GM20000 (cell line): Measurements from ENCODE around the gene PAQR7.

Experiments
- DNase-seq: peaks from one replicate; pipeline ENCODE4 v3.0.0; 2012; ENCODE audit warnings: low spot score
- CTCF ChIP-seq: IDR thresholded peaks from 2 replicates; pipeline ENCODE4 v1.5.1; 2012; ENCODE audit warnings: mild to moderate bottlenecking, control low read depth; ENCODE audit errors: extremely low read depth, missing control alignments

Gene PAQR7

GRCh38 chr1:25906644-25907300 is 31.3 kb upstream of the PAQR7 start:
- no peak for TF ChIP-seq CTCF

GRCh38 chr1:25905680-25906643 is 30.5 kb upstream of the PAQR7 start, which contains the start of gene STMN1:
STMN1 (minus strand) TSS chr1:25906419; CDS start chr1:25904676, 1,743 bp downstream.
- TF ChIP-seq CTCF = no peak

More at GRCh38 chr1:25906644-25907300, 31.3 kb upstream of the PAQR7 start:
- no peak for DNase-seq

GRCh38 chr1:25904943-25905679 is 29.6 kb upstream of the PAQR7 start:
- TF ChIP-seq CTCF = no peak
- DNase-seq = peak; percentile 97

More at GRCh38 chr1:25905680-25906643, 30.5 kb upstream of the PAQR7 start, which contains the start of gene STMN1:
- DNase-seq = peak; percentile 93

GRCh38 chr1:25903986-25904385 is 28.5 kb upstream of the PAQR7 start:
- TF ChIP-seq CTCF = no peak
- DNase-seq = no peak

DNA sequence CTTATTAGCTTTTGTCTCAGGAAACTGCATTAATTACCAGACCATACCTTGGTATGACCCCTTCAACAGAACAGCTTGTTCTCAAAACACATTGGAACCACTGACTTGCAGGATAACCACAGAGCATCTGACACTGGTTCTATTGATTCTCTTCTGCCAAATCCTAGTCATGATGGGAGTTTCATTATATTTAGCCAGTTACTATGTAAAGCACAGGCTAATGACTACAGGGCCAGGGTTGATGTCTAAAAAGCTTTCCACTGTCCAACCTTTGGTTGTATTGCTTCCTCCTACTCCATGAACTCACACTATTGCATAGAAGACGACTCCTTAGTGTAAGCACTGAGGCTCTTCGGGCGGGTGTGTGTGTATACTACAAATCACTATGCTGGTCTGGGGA is 27.0 kb upstream of the PAQR7 start:
- no peak for TF ChIP-seq CTCF
- DNase-seq = no peak

DNA sequence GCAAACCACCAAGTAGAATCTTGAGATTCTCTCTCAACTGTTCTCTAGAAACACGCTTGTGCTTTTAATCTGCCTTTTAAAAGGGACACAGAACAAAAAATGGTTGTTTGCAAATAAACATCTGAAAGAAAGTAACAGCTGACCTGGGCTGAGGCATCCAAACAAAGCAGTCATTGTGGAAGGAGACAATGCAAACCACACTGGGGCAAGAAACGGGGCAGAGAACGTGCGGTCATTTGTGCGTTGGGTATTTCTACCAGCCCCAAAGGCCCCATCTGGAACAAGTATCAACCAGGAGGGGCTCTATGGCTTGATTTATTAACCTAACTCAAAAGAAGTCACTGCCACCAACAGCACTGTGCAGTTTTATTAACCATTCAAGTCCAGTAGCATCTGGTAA is 24.7 kb upstream of the PAQR7 start:
- DNase-seq = no peak
- no peak for TF ChIP-seq CTCF
